ENCODE results near the gene AASS. TPM values are rescaled to one million over a fixed set of nuclear protein-coding genes. Genes with fewer than 3 reads are reported as not detected.

Gene AASS
- total RNA-seq (2014; rRNA removed; shearing (Covaris generic)) (not detected in 2 replicates), total RNA-seq (2022) (not detected in 2 replicates), Bru-seq, nascent RNA (not detected), BruChase-seq, experiment 1, labeled RNA remaining after a 6-hour chase (percentile 3 among the genes with signal in this experiment), BruChase-seq, experiment 2, labeled RNA remaining after a 2-hour chase (percentile 6 among the genes with signal in this experiment)
- long read RNA-seq: 0 reads

DNA sequence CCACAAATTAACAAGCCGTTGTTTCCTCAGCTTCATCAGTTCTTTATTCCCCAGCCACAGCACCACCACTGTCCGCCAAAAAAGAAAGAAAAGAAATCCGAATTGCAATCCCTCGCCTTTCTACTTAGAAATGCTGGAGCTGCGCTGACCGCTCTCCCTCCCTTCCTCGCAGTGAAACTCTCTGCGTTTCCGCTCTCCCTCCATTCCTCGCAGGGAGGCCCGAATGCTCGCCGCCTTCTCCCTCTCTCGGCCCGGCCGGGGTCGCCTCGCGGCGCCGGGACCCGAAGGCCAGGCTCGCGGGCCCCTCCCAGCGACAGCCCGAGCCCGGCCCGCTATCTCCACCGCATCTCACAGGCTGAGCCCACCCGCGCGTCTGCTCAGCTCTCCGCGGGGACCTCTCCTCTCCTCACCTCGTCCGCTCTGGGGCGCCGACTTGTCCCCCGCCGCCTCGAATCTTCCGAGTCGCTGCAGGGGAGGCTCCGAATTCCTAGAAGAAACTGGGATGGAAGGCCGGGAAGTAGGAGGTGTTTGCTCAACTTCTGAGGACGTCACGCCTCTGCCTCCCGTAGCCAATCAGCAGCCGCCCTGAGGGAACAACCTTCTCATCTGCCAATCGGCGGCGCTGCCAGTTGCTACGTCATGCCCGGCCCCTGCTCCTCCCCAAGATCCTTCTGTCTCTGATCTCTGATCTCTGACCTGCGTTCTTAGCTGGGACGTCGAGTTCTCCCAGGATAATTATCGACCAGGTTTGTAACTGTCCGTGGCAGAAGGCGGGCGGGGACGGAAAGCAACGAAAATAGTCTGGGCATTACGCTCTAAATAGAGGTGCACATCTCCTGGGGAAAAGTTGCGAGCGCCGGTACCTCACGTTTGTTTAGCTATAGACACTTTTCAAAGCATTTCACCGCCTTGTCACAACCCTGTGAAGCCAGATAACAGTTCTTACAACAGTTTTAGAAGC is at the start of gene AASS:
Gene AASS, minus strand, starts transcription at position 499 of the 961 bp plus-strand sequence. CDS start 10,523 bp downstream, outside the sequence.
- CTCF ChIA-PET (ENCODE audit: unreplicated experiment): no interaction called here
- H3K79me2 ChIP-seq (ENCODE audit: insufficient read depth, low read depth, low read length): no peaks in the 10 kb centered on the region
- no peaks in the 10 kb centered on the region for H3K9me3 ChIP-seq (ENCODE audit: low read length)
- TF ChIP-seq, protein P1, sequence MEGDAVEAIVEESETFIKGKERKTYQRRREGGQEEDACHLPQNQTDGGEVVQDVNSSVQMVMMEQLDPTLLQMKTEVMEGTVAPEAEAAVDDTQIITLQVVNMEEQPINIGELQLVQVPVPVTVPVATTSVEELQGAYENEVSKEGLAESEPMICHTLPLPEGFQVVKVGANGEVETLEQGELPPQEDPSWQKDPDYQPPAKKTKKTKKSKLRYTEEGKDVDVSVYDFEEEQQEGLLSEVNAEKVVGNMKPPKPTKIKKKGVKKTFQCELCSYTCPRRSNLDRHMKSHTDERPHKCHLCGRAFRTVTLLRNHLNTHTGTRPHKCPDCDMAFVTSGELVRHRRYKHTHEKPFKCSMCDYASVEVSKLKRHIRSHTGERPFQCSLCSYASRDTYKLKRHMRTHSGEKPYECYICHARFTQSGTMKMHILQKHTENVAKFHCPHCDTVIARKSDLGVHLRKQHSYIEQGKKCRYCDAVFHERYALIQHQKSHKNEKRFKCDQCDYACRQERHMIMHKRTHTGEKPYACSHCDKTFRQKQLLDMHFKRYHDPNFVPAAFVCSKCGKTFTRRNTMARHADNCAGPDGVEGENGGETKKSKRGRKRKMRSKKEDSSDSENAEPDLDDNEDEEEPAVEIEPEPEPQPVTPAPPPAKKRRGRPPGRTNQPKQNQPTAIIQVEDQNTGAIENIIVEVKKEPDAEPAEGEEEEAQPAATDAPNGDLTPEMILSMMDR (conservative IDR thresholded peaks at IDR 0.05; ENCODE audit: low read length): no peak
- no peak for TF ChIP-seq EZH2phosphoT487 (IDR thresholded peaks at IDR 0.05; ENCODE audit: borderline replicate concordance, low read depth, low read length)
- no peaks in the 10 kb centered on the region for H3K4me1 ChIP-seq (ENCODE audit: insufficient read depth, low read length, poor library complexity, severe bottlenecking)
- intact Hi-C loops (cut with micrococcal nuclease; ENCODE audit: unreplicated experiment): no loop called here
- POLR2A ChIA-PET: interaction anchor here (0.7 to 1.3 kb wide), 2 partner anchors 17 to 26 kb away, joined by 3 read pairs; no protein-coding TSS in a partner anchor
- no peaks in the 10 kb centered on the region for H4K20me1 ChIP-seq (ENCODE audit: insufficient read depth, low read length)
- no peak within 1 kb of the TSS for H3K4me3 ChIP-seq (ENCODE audit: low read depth, low read length, poor library complexity, severe bottlenecking)
- no peaks in the 10 kb centered on the region for H3K9me2 ChIP-seq (ENCODE audit: insufficient read depth, low read length)
- no peak within 1 kb of the TSS for H3K4me2 ChIP-seq (ENCODE audit: low read length)
- no TSS peak for BruUV-seq (replicated peaks)
- H3K27ac ChIP-seq (ENCODE audit: low read depth, low read length, poor library complexity, severe bottlenecking): no peak within 1 kb of the TSS
- H3K36me3 ChIP-seq (ENCODE audit: insufficient read depth, low read length): no peaks in the 10 kb centered on the region
- no peak for DNase-seq (ENCODE audit: low spot score)
- H2AFZ ChIP-seq (ENCODE audit: low read length): no peak within 1 kb of the TSS

DNA sequence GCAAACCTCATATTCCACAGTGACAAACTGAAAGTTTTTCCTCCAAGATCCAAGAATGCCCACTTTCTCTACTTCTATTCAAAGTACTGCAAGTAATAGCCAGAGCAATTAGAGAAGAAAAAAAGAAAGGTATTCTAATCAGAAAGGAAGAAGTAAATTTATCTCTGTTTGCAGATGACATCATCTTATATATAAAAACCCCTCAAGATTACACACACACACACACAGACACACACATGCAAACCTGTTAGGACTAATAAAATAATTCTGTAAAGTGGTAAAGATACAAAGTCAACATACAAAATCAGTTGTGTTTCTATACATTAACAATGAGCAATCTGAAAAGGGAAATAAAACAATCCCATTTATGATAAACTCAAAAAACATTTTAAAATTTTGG is 44.7 kb upstream of the AASS start:
- BruUV-seq (replicated peaks): no TSS peak

More for the DNA sequence above, 44.7 kb upstream of the AASS start:
- Histone ChIP-seq H3K4me1 (ENCODE audit: insufficient read depth, low read length, poor library complexity, severe bottlenecking) (no peaks in the 10 kb centered on the region), H3K27ac (ENCODE audit: low read depth, low read length, poor library complexity, severe bottlenecking) (no peak overlapping the region), H3K9me3 (ENCODE audit: low read length) (no peaks in the 10 kb centered on the region), H3K36me3 (ENCODE audit: insufficient read depth, low read length) (no peaks in the 10 kb centered on the region), H3K4me3 (ENCODE audit: low read depth, low read length, poor library complexity, severe bottlenecking) (no peak overlapping the region), H3K4me2 (ENCODE audit: low read length) (no peak overlapping the region), H3K79me2 (ENCODE audit: insufficient read depth, low read depth, low read length) (no peaks in the 10 kb centered on the region), H3K9me2 (ENCODE audit: insufficient read depth, low read length) (no peaks in the 10 kb centered on the region), H4K20me1 (ENCODE audit: insufficient read depth, low read length) (no peaks in the 10 kb centered on the region), H2AFZ (ENCODE audit: low read length) (no peak overlapping the region)
- TF ChIP-seq EZH2phosphoT487 (IDR thresholded peaks at IDR 0.05; ENCODE audit: borderline replicate concordance, low read depth, low read length): no peak
- TF ChIP-seq, protein P1 (conservative IDR thresholded peaks at IDR 0.05; ENCODE audit: low read length): no peak
- no peak for DNase-seq (ENCODE audit: low spot score)
- intact Hi-C loops (cut with micrococcal nuclease; ENCODE audit: unreplicated experiment): no loop called here
- ChIA-PET CTCF (ENCODE audit: unreplicated experiment) (no interaction called here), POLR2A (no interaction called here)
